Astrocyte of the cerebellum (primary cell): ENCODE measurements around the gene ACADM.
"Not testable (repeated sequence)": the region's sequence is repeated elsewhere in the genome, so short reads cannot be mapped to it uniquely, and the experiment has no call there.

Experiments
- DNase-seq: peaks from one replicate; pipeline ENCODE4 v3.0.0-alpha.2; 2011; ENCODE audit warnings: low read depth
- H3K4me3 ChIP-seq: 2 replicates; pipeline ENCODE4 v1.5.1; 2011; ENCODE audit warnings: mild to moderate bottlenecking, low read depth, low read length, moderate library complexity
- in situ Hi-C: cut with HindIII; loops from 2 replicates; pipeline ENCODE4 v1.10.0; 2017; ENCODE audit warnings: low sequenced_read_pairs
- TF ChIP-seq, protein P1 (sequence below): IDR thresholded peaks from 2 replicates; pipeline ENCODE4 v1.5.1; 2012; ENCODE audit warnings: low read length, low read depth, moderate library complexity, mild to moderate bottlenecking; ENCODE audit errors: missing control alignments

ACADM gene

DNA sequence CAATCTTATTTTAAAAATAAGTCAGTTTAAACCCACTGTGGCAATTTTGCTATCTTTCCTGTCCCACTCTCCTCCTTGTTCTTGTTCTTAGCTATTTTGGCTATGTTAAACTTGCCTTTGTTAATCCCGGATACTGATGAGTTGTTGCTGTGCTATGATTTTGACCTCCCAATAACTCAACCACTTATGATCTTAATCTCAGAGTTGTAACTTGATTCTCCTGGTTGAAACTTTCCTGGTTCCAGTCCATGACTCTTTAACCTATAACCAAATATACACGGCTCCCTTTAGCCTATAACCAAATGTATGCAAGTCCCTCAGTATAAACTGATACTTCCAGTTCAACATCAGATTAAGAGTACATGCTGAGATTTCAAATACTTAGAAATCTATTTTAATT, 15.6 kb upstream of the ACADM start:
- in situ Hi-C loops, result no loop called here
- TF ChIP-seq, protein P1, sequence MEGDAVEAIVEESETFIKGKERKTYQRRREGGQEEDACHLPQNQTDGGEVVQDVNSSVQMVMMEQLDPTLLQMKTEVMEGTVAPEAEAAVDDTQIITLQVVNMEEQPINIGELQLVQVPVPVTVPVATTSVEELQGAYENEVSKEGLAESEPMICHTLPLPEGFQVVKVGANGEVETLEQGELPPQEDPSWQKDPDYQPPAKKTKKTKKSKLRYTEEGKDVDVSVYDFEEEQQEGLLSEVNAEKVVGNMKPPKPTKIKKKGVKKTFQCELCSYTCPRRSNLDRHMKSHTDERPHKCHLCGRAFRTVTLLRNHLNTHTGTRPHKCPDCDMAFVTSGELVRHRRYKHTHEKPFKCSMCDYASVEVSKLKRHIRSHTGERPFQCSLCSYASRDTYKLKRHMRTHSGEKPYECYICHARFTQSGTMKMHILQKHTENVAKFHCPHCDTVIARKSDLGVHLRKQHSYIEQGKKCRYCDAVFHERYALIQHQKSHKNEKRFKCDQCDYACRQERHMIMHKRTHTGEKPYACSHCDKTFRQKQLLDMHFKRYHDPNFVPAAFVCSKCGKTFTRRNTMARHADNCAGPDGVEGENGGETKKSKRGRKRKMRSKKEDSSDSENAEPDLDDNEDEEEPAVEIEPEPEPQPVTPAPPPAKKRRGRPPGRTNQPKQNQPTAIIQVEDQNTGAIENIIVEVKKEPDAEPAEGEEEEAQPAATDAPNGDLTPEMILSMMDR, result no peak

DNA sequence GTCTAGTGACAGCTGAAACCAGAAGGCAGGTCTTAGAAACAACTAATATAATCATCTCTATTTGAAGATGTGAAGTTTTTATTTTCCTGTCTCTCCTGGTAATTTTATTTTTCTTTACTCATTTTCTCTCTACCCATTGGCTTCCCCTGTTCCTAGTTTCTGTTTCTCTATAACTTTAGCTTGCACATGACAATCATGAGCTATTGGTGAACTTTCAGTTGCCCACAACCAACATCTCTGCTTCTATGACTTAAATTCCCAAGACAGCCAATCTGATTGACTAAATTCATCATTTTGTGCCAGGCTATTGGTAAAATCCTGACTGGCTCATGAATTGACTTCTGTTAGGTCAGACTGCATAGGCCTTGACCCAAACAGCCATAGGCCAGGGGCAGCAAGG, 13.7 kb upstream of the ACADM start:
- in situ Hi-C loops, result no loop called here
- H3K4me3 ChIP-seq, result no peak overlapping the region
- no peak for DNase-seq
- TF ChIP-seq, protein P1, result no peak

More for the DNA sequence above, 15.6 kb upstream of the ACADM start:
- no peak overlapping the region for H3K4me3 ChIP-seq
- no peak for DNase-seq

DNA sequence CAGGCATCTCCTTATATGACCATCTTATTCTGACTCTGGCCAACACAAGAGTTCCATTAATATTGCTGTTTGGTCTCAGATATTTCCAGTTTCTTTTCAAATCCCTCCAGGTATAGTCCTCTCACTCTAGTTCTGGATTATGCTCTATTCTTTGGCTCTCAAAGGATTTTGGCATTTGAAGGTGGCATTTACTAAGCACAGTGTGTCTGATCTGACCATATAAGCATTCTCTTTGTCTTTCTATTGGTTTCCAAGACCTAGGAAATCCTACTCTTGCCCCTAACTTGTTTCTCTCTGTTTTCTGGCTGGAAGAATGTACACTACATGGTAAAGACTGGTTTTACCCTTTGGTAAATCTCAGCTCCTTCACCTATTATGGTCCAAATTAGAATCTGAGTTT, 12.7 kb upstream of the ACADM start:
- TF ChIP-seq, protein P1, result no peak
- in situ Hi-C loops, result no loop called here
- DNase-seq, result no peak
- no peak overlapping the region for H3K4me3 ChIP-seq

DNA sequence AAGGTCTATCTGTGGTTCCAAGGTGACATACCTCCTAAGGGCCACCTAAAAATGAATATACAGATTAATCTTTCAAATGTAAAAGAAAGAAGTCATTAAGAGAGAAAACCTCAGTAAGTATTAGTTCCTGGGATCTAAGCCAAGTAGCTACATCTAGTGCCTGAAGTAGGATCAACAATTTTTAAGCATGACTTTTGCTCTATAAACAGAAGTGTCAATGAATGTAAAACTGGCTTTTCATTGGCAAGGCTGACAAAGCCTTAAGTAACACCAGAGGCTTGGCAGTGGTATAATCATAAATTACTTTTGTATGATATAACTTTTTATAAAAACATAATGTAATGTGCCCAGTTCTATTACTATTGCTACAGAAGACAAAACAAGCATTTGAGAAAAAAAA, 12.2 kb upstream of the ACADM start:
- DNase-seq, result no peak
- no peak overlapping the region for H3K4me3 ChIP-seq
- in situ Hi-C loops, result no loop called here
- TF ChIP-seq, protein P1, result no peak

DNA sequence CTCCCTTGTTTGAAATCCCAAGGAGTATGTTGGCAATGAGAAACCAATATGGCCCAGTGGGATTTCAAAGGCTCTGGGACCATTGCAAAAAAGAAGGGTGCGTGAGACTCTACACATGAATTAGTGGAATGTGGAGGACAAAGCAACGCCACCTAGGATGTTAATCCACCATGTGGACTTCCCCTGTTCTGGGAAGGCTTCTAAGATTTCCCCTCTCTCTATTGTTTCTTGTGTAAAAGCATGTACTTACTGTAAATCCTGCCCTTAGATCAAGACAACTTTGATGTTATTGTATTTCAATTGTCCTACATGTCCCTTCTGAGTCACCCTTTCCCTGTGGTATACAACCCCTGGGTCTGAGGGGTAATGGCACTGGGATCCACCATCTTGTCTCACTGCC, 4.7 kb upstream of the ACADM start:
- TF ChIP-seq, protein P1, result no peak
- no peak for DNase-seq
- no peak overlapping the region for H3K4me3 ChIP-seq
- in situ Hi-C loops, result no loop called here

DNA sequence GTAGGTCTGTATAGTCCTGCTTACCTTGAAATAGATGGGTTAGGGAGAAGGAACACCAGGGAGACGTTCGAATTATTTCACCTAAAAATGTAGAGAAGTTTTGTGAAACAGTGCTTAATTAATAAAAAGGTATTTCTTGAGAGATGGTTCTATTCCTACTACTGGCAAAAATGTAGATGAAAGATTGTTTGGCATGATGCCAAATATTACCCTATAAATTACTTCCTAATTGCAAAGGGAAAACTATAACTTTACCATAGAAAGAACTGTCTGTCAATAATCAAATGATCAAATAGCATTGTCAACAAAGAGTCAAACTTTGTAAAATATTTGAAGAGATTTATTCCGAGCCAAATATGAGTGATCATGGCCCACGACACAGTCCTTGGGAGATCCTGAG, 4.2 kb upstream of the ACADM start:
- DNase-seq, result no peak
- TF ChIP-seq, protein P1, result no peak
- in situ Hi-C loops, result no loop called here

DNA sequence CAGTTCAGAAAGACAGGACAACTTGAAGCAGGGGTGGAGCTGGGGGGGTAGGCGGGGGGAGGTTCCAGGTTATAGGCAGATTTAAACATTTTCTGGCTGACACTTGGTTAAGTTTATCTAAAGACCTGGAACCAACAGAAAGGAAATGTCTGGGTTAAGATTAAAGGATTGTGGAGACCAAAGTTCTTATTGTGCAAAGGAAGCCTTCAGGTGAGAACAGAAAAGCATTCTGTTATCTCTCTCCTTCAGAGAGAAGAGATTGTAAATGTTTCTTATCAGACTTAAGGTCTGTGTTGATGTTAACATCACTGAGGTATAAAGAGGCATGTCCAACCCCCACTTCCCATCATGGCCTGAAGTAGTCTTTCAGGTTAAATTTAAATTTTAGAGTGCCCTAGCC, 3.7 kb upstream of the ACADM start:
- TF ChIP-seq, protein P1, result no peak
- in situ Hi-C loops, result no loop called here
- DNase-seq, result no peak
- no peak overlapping the region for H3K4me3 ChIP-seq

More for the DNA sequence above, 4.2 kb upstream of the ACADM start:
- no peak overlapping the region for H3K4me3 ChIP-seq

DNA sequence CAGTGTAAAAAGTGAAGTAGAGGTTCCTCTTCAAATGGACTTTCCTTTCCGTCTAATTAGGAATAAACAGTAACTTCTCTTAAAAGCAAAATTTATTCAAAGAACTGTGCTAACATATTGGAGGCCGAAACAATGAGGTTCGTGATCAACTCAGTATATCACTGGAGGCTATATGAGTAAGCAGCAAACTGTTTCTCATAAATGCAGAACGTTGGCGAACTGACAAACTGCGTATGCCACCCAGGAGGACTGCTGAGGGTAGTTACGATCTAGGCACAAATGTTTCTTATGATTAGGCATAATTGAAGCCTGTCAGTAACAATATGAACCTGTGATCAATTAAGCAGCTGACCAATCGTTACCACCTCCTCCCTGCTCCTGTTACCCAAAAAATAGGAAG, 2.3 kb upstream of the ACADM start:
- H3K4me3 ChIP-seq, in situ Hi-C loops, DNase-seq: not testable (repeated sequence)
